ENCODE measurements around the gene VASH2. TPM values are rescaled to one million over a fixed set of nuclear protein-coding genes. Genes with fewer than 3 reads are reported as not detected.
A peak's percentile ranks its signal among the peaks of the same experiment; 100 is the strongest.

The VASH2 gene
- total RNA-seq, 2 experiments from 2014 or later: 0.34 to 0.53 TPM

DNA sequence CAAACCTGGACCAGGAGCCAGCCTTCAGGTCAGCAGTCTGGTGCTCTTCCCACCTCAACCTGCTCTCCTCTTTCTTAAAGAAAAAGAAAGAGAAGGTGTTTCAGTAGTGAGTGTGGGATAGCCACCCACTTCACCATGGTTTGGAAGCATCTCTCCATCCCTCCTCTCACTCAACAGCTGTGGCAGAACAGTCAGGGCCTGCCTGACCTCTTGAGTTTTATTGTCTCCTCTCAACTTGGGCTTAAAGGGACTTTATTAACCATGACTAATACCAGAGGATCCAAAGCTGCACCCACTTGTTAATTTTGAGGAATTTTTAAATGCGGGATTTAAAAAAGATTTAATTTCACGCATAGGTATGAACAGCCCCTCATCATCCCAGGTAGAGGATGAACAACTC lies 570 bp upstream of the VASH2 start:
- Mint-ChIP-seq H3K9me3 (ENCODE audit: low read depth) (no peaks in the 10 kb centered on the region), H3K27me3 (peaks cover 42% of the 10 kb centered on the region), H3K4me3 (peak overlapping the region; percentile 69), H3K36me3 (ENCODE audit: low read depth) (peaks cover 2% of the 10 kb centered on the region), H3K4me1 (peaks cover 6% of the 10 kb centered on the region), H3K27ac (no peak overlapping the region)
- ChIA-PET CTCF (interaction anchor here (0.6 to 1.1 kb wide), 2 partner anchors 18 to 39 kb away, joined by 3 to 4 read pairs; no protein-coding TSS in a partner anchor), POLR2A (no interaction called here)
- intact Hi-C loops (cut with DNase I, micrococcal nuclease): no loop called here
- DNase-seq (no peak), ATAC-seq (no peak)

DNA sequence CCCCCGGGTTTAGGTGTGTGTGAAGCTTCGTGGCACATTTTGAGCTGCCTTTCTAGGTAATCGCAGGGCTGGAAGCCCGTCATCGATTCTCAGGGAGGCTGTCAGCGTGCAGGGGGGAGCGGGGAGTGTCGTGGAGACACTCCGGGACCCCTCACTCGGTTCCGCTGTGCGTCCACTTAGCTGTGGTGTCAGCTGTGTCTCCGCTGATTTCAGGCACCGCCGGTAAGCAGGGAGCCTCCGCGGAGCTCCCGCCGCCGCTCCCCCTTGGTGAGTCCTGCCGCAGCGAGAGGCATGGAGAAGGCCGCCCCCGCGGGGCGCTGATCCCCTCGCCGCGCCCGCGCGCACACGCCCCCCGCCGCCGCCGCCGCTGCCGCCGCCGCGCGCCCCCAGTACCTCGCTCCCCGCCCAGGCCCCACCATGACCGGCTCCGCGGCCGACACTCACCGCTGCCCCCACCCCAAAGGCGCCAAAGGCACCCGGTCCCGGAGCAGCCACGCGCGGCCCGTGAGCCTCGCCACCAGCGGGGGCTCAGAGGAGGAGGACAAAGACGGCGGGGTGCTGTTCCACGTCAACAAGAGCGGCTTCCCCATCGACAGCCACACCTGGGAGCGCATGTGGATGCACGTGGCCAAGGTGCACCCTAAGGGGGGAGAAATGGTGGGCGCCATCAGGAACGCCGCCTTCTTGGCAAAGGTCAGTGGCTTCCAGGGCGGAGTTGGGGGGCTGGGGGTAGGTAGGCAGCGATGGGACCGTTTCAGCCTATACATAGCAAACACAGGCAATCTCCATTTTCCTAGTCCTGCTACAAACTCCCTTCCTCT lies 995 bp downstream of the VASH2 start:
- peak; percentile 19 for DNase-seq
- peaks cover 43% of the 10 kb centered on the region for H3K27me3 Mint-ChIP-seq
- ChIA-PET CTCF (interaction anchor here (0.7 to 1.2 kb wide), 3 partner anchors 44 to 349 kb away, joined by 3 to 4 read pairs (median 3); no protein-coding TSS in a partner anchor), POLR2A (interaction anchor here (0.6 to 0.8 kb wide), 2 partner anchors 111 to 667 kb away, joined by 3 to 4 read pairs; no protein-coding TSS in a partner anchor)
- H3K9me3 Mint-ChIP-seq (ENCODE audit: low read depth): no peaks in the 10 kb centered on the region
- no peak overlapping the region for H3K27ac Mint-ChIP-seq
- ATAC-seq: no peak
- intact Hi-C loops (cut with DNase I, micrococcal nuclease): no loop called here
- peak overlapping the region; percentile 69 for H3K4me3 Mint-ChIP-seq
- peaks cover 2% of the 10 kb centered on the region for H3K36me3 Mint-ChIP-seq (ENCODE audit: low read depth)
- H3K4me1 Mint-ChIP-seq: peaks cover 6% of the 10 kb centered on the region

DNA sequence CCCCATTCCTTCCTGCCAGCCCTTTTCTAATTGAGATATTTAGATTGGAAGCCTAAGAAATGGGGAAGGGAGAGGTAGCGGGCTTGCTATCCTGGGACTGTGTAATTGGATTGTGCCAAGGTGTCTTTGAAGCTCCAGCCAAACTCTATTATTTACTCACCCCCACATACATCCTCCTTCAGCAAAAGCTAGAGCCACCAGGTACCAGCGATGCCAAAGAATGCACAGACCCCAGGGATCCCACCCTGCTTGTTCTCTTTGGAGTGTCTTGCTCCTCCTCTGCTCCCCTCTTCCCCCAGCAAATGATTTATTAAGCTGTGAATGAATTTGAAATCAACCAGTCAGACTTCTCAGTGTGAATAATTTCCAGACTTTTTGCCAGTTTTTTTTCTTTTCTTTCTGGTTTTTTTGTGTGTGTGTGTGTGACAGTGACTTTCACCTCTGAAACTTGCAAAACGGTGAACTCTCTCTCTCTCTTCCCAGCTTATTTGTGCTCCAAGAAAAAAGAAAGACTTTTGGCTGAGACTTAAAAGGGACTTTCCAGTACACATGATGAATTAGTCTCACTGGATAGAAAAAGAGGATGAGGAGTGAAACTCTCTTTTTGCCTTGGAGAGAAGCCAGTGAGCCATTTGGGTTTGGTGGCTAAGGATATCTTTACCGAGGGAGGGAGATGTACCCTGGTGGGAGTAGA lies 1.8 kb downstream of the VASH2 start:
- Mint-ChIP-seq H3K4me1 (peaks cover 6% of the 10 kb centered on the region), H3K9me3 (ENCODE audit: low read depth) (no peaks in the 10 kb centered on the region), H3K27ac (no peak overlapping the region), H3K4me3 (no peak overlapping the region), H3K27me3 (peaks cover 43% of the 10 kb centered on the region), H3K36me3 (ENCODE audit: low read depth) (peaks cover 2% of the 10 kb centered on the region)
- DNase-seq: no peak
- CTCF ChIA-PET: interaction anchor here (0.7 to 0.9 kb wide), 2 partner anchors 159 to 161 kb away, joined by 3 read pairs; no protein-coding TSS in a partner anchor
- intact Hi-C loops (cut with DNase I, micrococcal nuclease): no loop called here
- ATAC-seq: no peak
- POLR2A ChIA-PET: no interaction called here

DNA sequence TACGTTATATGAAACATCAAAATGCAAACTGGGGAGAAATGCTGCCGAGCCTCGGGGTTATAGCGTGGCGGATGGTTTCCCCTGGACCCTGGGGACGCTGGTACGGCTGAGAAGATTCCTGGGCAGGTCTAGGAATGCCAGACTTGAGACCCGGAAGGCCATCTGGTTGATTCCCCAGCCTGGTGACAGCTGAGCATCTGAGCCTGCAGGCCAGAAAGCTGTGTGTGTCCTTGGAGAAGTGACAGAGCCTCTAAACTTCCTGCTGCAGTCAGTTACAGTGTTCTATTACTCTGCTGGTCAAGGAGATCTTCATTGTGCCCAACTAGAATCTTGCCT lies 2.3 kb downstream of the VASH2 start:
- Mint-ChIP-seq H3K27me3 (peaks cover 43% of the 10 kb centered on the region), H3K36me3 (ENCODE audit: low read depth) (peaks cover 2% of the 10 kb centered on the region), H3K4me3 (no peak overlapping the region), H3K9me3 (ENCODE audit: low read depth) (no peaks in the 10 kb centered on the region), H3K27ac (no peak overlapping the region), H3K4me1 (peaks cover 6% of the 10 kb centered on the region)
- ATAC-seq (no peak), DNase-seq (no peak)
- POLR2A ChIA-PET: no interaction called here
- intact Hi-C loops (cut with DNase I, micrococcal nuclease): no loop called here
- CTCF ChIA-PET: interaction anchor here (0.7 to 0.9 kb wide), 2 partner anchors 159 to 161 kb away, joined by 3 read pairs; no protein-coding TSS in a partner anchor

DNA sequence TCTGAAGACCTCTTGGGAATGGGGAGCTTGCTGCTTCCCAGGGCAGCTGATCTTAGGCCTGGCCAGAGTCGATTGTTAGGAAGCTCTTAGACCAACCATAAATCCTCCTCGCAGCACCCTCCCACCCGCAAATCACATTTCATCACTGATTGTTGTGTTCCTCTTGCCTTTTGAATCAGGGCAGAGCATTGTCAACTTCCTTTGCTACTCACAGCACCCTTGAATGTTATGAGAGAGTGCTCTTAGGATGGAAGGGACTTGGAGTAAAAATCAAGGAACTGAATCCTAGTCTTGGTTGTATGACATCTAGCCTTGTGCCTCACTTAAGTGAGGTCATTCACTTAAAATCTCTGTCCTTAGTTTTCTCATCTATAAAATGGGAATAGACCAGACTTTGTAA lies 3.0 kb downstream of the VASH2 start:
- Mint-ChIP-seq H3K27me3 (peaks cover 43% of the 10 kb centered on the region), H3K4me1 (peaks cover 6% of the 10 kb centered on the region), H3K36me3 (ENCODE audit: low read depth) (peaks cover 2% of the 10 kb centered on the region), H3K4me3 (no peak overlapping the region), H3K27ac (no peak overlapping the region), H3K9me3 (ENCODE audit: low read depth) (no peaks in the 10 kb centered on the region)
- ATAC-seq (no peak), DNase-seq (no peak)
- ChIA-PET CTCF (no interaction called here), POLR2A (no interaction called here)
- intact Hi-C loops (cut with DNase I, micrococcal nuclease): no loop called here

DNA sequence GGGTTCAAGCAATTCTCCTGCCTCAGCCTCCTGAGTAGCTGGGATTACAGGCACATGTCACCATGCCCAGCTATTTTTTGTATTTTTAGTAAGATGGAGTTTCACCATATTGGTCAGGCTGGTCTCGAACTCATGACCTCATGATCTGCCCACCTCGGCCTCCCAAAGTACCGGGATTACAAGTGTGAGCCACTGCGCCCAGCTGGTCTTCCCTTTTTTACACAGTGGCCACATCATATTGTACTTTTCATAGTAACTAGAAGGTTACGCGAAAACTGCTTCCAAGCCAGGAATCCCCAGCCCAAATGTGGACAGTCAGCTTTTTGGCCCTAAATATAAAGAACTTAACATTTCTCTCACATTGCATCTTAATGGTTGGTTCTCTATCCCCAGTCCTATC lies 4.2 kb downstream of the VASH2 start:
- CTCF ChIA-PET: interaction anchor here (0.8 kb wide), 1 partner anchor 944 kb away, joined by 3 read pairs; no protein-coding TSS in a partner anchor
- peaks cover 39% of the 10 kb centered on the region for H3K27me3 Mint-ChIP-seq

DNA sequence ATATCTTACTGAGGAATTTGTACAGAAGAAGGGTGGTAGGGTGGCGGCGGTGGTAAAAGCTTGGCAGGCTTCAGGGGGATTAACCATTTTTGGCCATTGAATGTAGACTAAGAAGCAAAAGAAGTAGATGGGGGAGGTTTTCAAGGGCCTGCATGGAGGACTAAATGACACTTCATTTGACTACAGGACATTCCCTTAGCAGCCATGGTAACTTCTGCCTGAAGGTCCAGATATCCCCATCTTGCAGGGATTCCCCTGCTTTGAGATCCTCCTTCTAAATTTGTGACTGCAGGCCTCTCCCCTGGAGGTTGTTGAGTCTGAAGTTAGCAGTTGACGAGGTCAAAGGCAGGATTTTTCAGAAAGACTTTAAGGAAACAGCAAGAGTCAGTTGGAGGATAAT lies 4.8 kb downstream of the VASH2 start:
- Mint-ChIP-seq H3K4me1 (peaks cover 5% of the 10 kb centered on the region), H3K4me3 (no peak overlapping the region), H3K27ac (no peak overlapping the region), H3K27me3 (peaks cover 35% of the 10 kb centered on the region), H3K36me3 (ENCODE audit: low read depth) (peaks cover 2% of the 10 kb centered on the region), H3K9me3 (ENCODE audit: low read depth) (no peaks in the 10 kb centered on the region)
- DNase-seq: no peak
- no peak for ATAC-seq
- intact Hi-C loops (cut with DNase I, micrococcal nuclease): no loop called here
- POLR2A ChIA-PET: no interaction called here
- CTCF ChIA-PET: interaction anchor here (0.6 to 0.8 kb wide), 2 partner anchors 122 to 945 kb away, joined by 3 to 5 read pairs; no protein-coding TSS in a partner anchor

More for the DNA sequence above, 4.2 kb downstream of the VASH2 start:
- POLR2A ChIA-PET: no interaction called here
- H3K4me1 Mint-ChIP-seq: peaks cover 6% of the 10 kb centered on the region
- intact Hi-C loops (cut with DNase I, micrococcal nuclease): no loop called here
- H3K27ac Mint-ChIP-seq: no peak overlapping the region
- H3K36me3 Mint-ChIP-seq (ENCODE audit: low read depth): peaks cover 2% of the 10 kb centered on the region
- H3K4me3 Mint-ChIP-seq: no peak overlapping the region
- DNase-seq (no peak), ATAC-seq (no peak)
- H3K9me3 Mint-ChIP-seq (ENCODE audit: low read depth): no peaks in the 10 kb centered on the region

DNA sequence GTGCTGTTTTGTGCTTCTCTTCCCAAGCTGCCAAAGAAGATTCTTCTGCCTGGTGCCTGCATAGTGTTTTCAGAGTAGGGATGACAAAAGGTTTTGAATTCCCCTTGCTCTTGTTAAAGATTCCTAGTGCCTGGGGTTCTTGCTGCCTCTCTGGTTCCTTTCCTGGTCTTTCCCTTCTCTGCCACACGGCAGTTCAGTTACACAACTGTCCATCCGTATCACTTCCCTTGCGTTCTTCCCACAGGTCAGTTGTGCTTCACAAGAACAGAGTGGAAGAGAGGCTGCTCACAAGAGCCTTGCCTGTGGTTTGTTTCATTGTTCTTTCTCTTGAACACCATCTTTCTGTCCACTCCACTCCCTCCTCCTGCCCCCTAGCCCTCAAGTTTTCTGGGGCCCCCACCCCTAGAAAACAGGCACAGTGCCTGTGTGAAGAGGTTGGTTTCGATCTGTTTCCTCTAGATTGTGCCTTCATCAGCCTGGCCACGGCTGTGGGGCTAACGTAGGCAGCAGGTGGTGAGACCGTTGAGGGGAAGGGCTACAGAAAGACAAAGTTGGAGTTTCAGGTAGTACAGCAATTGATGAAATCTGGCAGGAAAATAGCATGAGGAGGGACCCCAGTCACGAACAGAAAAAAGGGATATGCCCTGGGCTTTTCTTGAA lies 5.8 kb downstream of the VASH2 start:
- ChIA-PET CTCF (no interaction called here), POLR2A (no interaction called here)
- Mint-ChIP-seq H3K27me3 (peaks cover 30% of the 10 kb centered on the region), H3K4me1 (peaks cover under 1% of the 10 kb centered on the region), H3K9me3 (ENCODE audit: low read depth) (no peaks in the 10 kb centered on the region), H3K27ac (no peak overlapping the region), H3K4me3 (no peak overlapping the region), H3K36me3 (ENCODE audit: low read depth) (no peaks in the 10 kb centered on the region)
- ATAC-seq (no peak), DNase-seq (no peak)
- intact Hi-C loops (cut with DNase I, micrococcal nuclease): no loop called here

DNA sequence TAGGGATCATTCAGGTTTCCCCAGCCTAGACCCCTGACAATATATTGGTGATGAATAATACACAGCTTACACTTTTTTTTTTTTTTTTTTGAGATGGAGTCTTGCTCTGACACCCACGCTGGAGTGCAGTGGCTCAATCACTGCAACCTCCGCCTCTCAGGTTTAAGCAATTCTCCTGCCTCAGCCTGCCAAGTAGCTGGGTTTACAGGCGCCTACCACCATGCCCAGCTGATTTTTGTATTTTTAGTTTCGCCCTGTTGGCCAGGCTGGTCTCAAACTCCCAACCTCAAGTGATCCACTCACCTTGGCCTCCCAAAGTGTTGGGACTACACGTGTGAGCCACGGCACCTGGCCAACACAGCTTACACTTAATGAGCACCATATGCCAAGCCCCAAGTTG lies 7.2 kb downstream of the VASH2 start:
- intact Hi-C loops (cut with DNase I, micrococcal nuclease): no loop called here
- no peaks in the 10 kb centered on the region for H3K4me1 Mint-ChIP-seq
- no peaks in the 10 kb centered on the region for H3K36me3 Mint-ChIP-seq (ENCODE audit: low read depth)
- ATAC-seq: no peak
- H3K4me3 Mint-ChIP-seq: no peak overlapping the region
- no peak for DNase-seq
- no peak overlapping the region for H3K27ac Mint-ChIP-seq
- H3K9me3 Mint-ChIP-seq (ENCODE audit: low read depth): no peaks in the 10 kb centered on the region
- ChIA-PET POLR2A (no interaction called here), CTCF (interaction anchor here (0.6 to 1.5 kb wide), 2 partner anchors 38 to 226 kb away, joined by 3 to 6 read pairs; no protein-coding TSS in a partner anchor)
- H3K27me3 Mint-ChIP-seq: peaks cover 22% of the 10 kb centered on the region

DNA sequence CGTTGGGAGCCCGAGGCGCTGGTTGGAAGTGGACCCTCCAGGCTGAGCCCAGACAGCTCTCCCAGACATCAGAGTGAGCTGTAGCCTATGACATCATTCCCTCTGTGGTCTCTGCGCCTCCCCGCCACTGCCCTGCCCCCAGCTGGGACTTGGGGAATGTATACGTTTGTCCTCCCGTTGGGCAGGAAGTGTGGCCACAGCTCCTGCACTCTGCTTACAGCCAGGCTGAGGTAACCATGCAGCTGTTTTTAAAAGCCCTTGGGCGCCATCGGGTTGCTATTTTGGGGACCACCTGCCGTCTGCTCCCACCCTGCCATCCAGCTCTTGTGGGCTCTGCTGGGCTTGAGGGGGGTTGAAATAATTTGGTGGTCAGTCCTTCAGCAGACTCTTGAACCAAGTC lies 7.8 kb downstream of the VASH2 start:
- Mint-ChIP-seq H3K4me1 (no peaks in the 10 kb centered on the region), H3K9me3 (ENCODE audit: low read depth) (no peaks in the 10 kb centered on the region), H3K4me3 (no peak overlapping the region), H3K27me3 (peaks cover 17% of the 10 kb centered on the region), H3K36me3 (ENCODE audit: low read depth) (no peaks in the 10 kb centered on the region), H3K27ac (no peak overlapping the region)
- ChIA-PET POLR2A (no interaction called here), CTCF (interaction anchor here (0.6 to 1.5 kb wide), 2 partner anchors 37 to 227 kb away, joined by 3 to 6 read pairs; no protein-coding TSS in a partner anchor)
- no peak for ATAC-seq
- intact Hi-C loops (cut with DNase I, micrococcal nuclease): no loop called here
- no peak for DNase-seq
